Activated CD4-positive, alpha-beta T cell treated with anti-CD3 and anti-CD28 coated beads, Interleukin-2, amount 50 U/mL, for 24 hours (primary cell): ENCODE measurements around the gene PAIP2B.
"Not testable (repeated sequence)": the region's sequence is repeated elsewhere in the genome, so short reads cannot be mapped to it uniquely, and the experiment has no call there.

Source experiments
- DNase-seq, 2 donors: peaks; one replicate each; pipeline ENCODE4 v3.0.0-alpha.2; 2020; ENCODE audit warnings: low read depth in 1 of 2, low spot score in 1 of 2

PAIP2B gene

GRCh38 chr2:71226965-71227560 lies at the start of gene PAIP2B:
PAIP2B (minus strand) TSS chr2:71227103; CDS start chr2:71202589, 24,514 bp downstream.
- DNase-seq: peak; percentile 88 to 98

GRCh38 chr2:71275939-71276310 lies 49.0 kb upstream of the PAIP2B start:
- DNase-seq: no peak

- no peak for DNase-seq
These were observed 42.7 kb upstream of the PAIP2B start for GRCh38 chr2:71269511-71270090.

GRCh38 chr2:71263386-71263785 lies 36.5 kb upstream of the PAIP2B start:
- no peak for DNase-seq

- no peak for DNase-seq
These were observed 34.6 kb upstream of the PAIP2B start for GRCh38 chr2:71261534-71261933.

GRCh38 chr2:71256421-71256820 lies 29.5 kb upstream of the PAIP2B start:
- DNase-seq: no peak

- DNase-seq: no peak
These were observed 27.9 kb upstream of the PAIP2B start for GRCh38 chr2:71254776-71255175.

GRCh38 chr2:71254078-71254477 lies 27.2 kb upstream of the PAIP2B start:
- DNase-seq: no peak

- DNase-seq: no peak
These were observed 26.6 kb upstream of the PAIP2B start for GRCh38 chr2:71253476-71253875.

GRCh38 chr2:71252862-71253261 lies 26.0 kb upstream of the PAIP2B start:
- DNase-seq: no peak

- no peak for DNase-seq
These were observed 24.0 kb upstream of the PAIP2B start for GRCh38 chr2:71250935-71251334.

GRCh38 chr2:71244302-71244660 lies 17.4 kb upstream of the PAIP2B start:
- DNase-seq: no peak

GRCh38 chr2:71243634-71244301 lies 16.9 kb upstream of the PAIP2B start:
- no peak for DNase-seq

GRCh38 chr2:71240794-71241193 lies 13.9 kb upstream of the PAIP2B start:
- no peak for DNase-seq

GRCh38 chr2:71238089-71238488 lies 11.2 kb upstream of the PAIP2B start:
- DNase-seq: no peak

GRCh38 chr2:71235930-71236587 lies 9.2 kb upstream of the PAIP2B start:
- DNase-seq: no peak

- DNase-seq: not testable (repeated sequence)
These were observed 6.2 kb upstream of the PAIP2B start for GRCh38 chr2:71233072-71233471.

GRCh38 chr2:71226096-71226964 lies 573 bp downstream of the PAIP2B start:
- peak in 1 of 2 donors; percentile 0 for DNase-seq

GRCh38 chr2:71224935-71225334 lies 2.0 kb downstream of the PAIP2B start:
- DNase-seq: no peak

- DNase-seq: no peak
These were observed 2.4 kb downstream of the PAIP2B start for GRCh38 chr2:71224457-71224856.

GRCh38 chr2:71223767-71224333 lies 3.1 kb downstream of the PAIP2B start:
- no peak for DNase-seq
